HCT116 (cell line): ENCODE data around the gene ZMYND11. TPM values are rescaled to one million over a fixed set of nuclear protein-coding genes. Genes with fewer than 3 reads are reported as not detected.

Source experiments
- ATAC-seq: fragments of 200-7000 bp; cut with Tn5 transposase; 2 replicates; pipeline ENCODE4 v1.9.1; 2020; ENCODE audit warnings: mild to moderate bottlenecking, moderate library complexity
- BruUV-seq: library from RNA; stranded (reverse); fragments of 400-500 nt; replicated peaks from 2 replicates; lab custom pipeline; 2021; lab: Mats Ljungman, UMichigan
- CTCF ChIA-PET: fragments of 300-600 bp; sonication (Branson Sonifier 250); formaldehyde crosslinking; loops from one replicate; lab custom pipeline; 2021; ENCODE audit warnings: antibody characterized with exemption; lab: Charles Lee
- POLR2A ChIA-PET: fragments of 300-600, 350-600 bp; sonication (Branson Sonifier 250); formaldehyde crosslinking; loops from one replicate; lab custom pipeline; 2021; ENCODE audit warnings: antibody characterized with exemption; lab: Charles Lee
- RAD21 ChIA-PET, 2 experiments: fragments of 300-600 bp; sonication (Branson Sonifier 250); formaldehyde crosslinking; loops; one replicate each; lab custom pipeline; 2023; ENCODE audit warnings: low total read pairs in 2 of 2; ENCODE audit not compliant: uncharacterized antibody in 2 of 2, unreplicated experiment in 2 of 2, low non-redundant PET in 1 of 2; lab: Charles Lee
- DNase-seq: peaks from one replicate; pipeline ENCODE4 v3.0.0-alpha.2; 2010; ENCODE audit warnings: low read depth, low spot score
- H2AFZ ChIP-seq: fragments of 200-600 bp; shearing (Covaris generic), sonication (generic); 2 replicates; pipeline ENCODE4 v1.6.1; 2017; ENCODE audit warnings: low read depth, mixed run types, mixed read lengths, antibody characterized with exemption, low read length; ENCODE audit not compliant: poor library complexity, severe bottlenecking
- H3K27ac ChIP-seq: 2 replicates; pipeline ENCODE4 v1.5.1; 2012; ENCODE audit warnings: low read depth, low read length
- H3K27me3 ChIP-seq: fragments of 200-600 bp; sonication (generic); 2 replicates; pipeline ENCODE4 v1.6.1; 2016; ENCODE audit warnings: mixed run types, low read length, mixed read lengths; ENCODE audit not compliant: insufficient read depth
- H3K36me3 ChIP-seq, 2 experiments: fragments of 200-500 bp in 1 of 2; fragments of 200-600 bp in 1 of 2; sonication (Bioruptor generic) in 1 of 2; sonication (generic) in 1 of 2; 2 replicates each; pipeline versions ENCODE4 v1.5.1 to v1.6.1; 2014 to 2016; ENCODE audit warnings: low read length in 2 of 2, inconsistent platforms in 1 of 2, mixed read lengths in 1 of 2, mixed run types in 1 of 2; ENCODE audit not compliant: insufficient read depth in 2 of 2, control insufficient read depth in 1 of 2
- H3K4me1 ChIP-seq, 2 experiments: fragments of 200-600 bp in 1 of 2; sonication (generic) in 1 of 2; 2 replicates each; pipeline versions ENCODE4 v1.5.1 to v1.6.1; 2012 to 2017; ENCODE audit warnings: low read length in 2 of 2, inconsistent platforms in 1 of 2, mild to moderate bottlenecking in 1 of 2, mixed read lengths in 1 of 2, mixed run types in 1 of 2, moderate library complexity in 1 of 2; ENCODE audit not compliant: insufficient read depth in 2 of 2, control insufficient read depth in 1 of 2
- H3K4me2 ChIP-seq: fragments of 200-600 bp; sonication (generic); 2 replicates; pipeline ENCODE4 v1.6.1; 2017; ENCODE audit warnings: mixed run types, low read length, mixed read lengths
- H3K4me3 ChIP-seq, 2 experiments: fragments of 200-600 bp in 1 of 2; sonication (generic) in 1 of 2; replicated peaks in 1 of 2; 2 replicates each; pipeline ENCODE4 v1.5.1; 2011 to 2016; ENCODE audit warnings: low read length in 2 of 2, control low read depth in 1 of 2, low read depth in 1 of 2, mild to moderate bottlenecking in 1 of 2, mixed read lengths in 1 of 2, mixed run types in 1 of 2
- H3K79me2 ChIP-seq: fragments of 200-600 bp; sonication (generic); 2 replicates; pipeline ENCODE4 v1.6.1; 2017; ENCODE audit warnings: mild to moderate bottlenecking, mixed run types, low read length, moderate library complexity, mixed read lengths; ENCODE audit not compliant: insufficient read depth
- H3K9ac ChIP-seq: fragments of 200-600 bp; sonication (generic); 2 replicates; pipeline ENCODE4 v1.6.1; 2016; ENCODE audit warnings: low read length, mixed read lengths
- H3K9me2 ChIP-seq: fragments of 200-600 bp; sonication (generic), shearing (Covaris generic); 2 replicates; pipeline ENCODE4 v1.6.1; 2017; ENCODE audit warnings: mixed run types, mild to moderate bottlenecking, moderate library complexity; ENCODE audit not compliant: insufficient read depth
- H3K9me3 ChIP-seq, 2 experiments: fragments of 200-500 bp in 1 of 2; fragments of 200-600 bp in 1 of 2; sonication (Bioruptor generic) in 1 of 2; sonication (generic) in 1 of 2; 2 replicates each; pipeline ENCODE4 v1.6.1; 2014 to 2017; ENCODE audit warnings: low read length in 2 of 2, mixed read lengths in 2 of 2, inconsistent platforms in 1 of 2, low read depth in 1 of 2, mild to moderate bottlenecking in 1 of 2, mixed run types in 1 of 2, moderate library complexity in 1 of 2; ENCODE audit not compliant: control insufficient read depth in 1 of 2, insufficient read depth in 1 of 2
- H4K20me1 ChIP-seq: fragments of 200-600 bp; sonication (generic), shearing (Covaris generic); 2 replicates; pipeline ENCODE4 v1.6.1; 2017; ENCODE audit warnings: mixed run types, mild to moderate bottlenecking, moderate library complexity; ENCODE audit not compliant: insufficient read depth
- CBX3 ChIP-seq: IDR thresholded peaks from 2 replicates; pipeline ENCODE4 v1.6.1; 2012; ENCODE audit warnings: low read depth
- EGR1 ChIP-seq: IDR thresholded peaks from 2 replicates; pipeline ENCODE4 v1.6.1; 2012; ENCODE audit warnings: low read depth
- EZH2phosphoT487 ChIP-seq: fragments of 200-600 bp; IDR thresholded peaks from 2 replicates; pipeline ENCODE4 v1.6.1; 2018; ENCODE audit warnings: antibody characterized with exemption, borderline replicate concordance
- JUND ChIP-seq: IDR thresholded peaks from 2 replicates; pipeline ENCODE4 v1.6.1; 2012
- POLR2A ChIP-seq: IDR thresholded peaks from 2 replicates; pipeline ENCODE4 v1.7.0; 2011; ENCODE audit warnings: borderline replicate concordance; ENCODE audit not compliant: insufficient read depth, insufficient read length; ENCODE audit errors: extremely low read depth
- POLR2AphosphoS5 ChIP-seq: IDR thresholded peaks from 2 replicates; pipeline ENCODE4 v1.6.1; 2011; ENCODE audit warnings: mild to moderate bottlenecking, low read depth, low read length, moderate library complexity
- RAD21 ChIP-seq: IDR thresholded peaks from 2 replicates; pipeline ENCODE4 v1.6.1; 2012; ENCODE audit warnings: low read depth, mild to moderate bottlenecking
- SRF ChIP-seq: IDR thresholded peaks from 2 replicates; pipeline ENCODE4 v1.6.1; 2012; ENCODE audit warnings: low read depth
- TCF7L2 ChIP-seq: IDR thresholded peaks from 2 replicates; pipeline ENCODE4 v1.7.0; 2011; ENCODE audit warnings: borderline replicate concordance, inconsistent platforms; ENCODE audit not compliant: insufficient read depth, insufficient read length; ENCODE audit errors: extremely low read depth
- YY1 ChIP-seq: IDR thresholded peaks from 2 replicates; pipeline ENCODE4 v1.6.1; 2011; ENCODE audit warnings: low read length, low read depth, moderate library complexity, mild to moderate bottlenecking; ENCODE audit not compliant: insufficient replicate concordance; ENCODE audit errors: extremely low read depth
- ZFX ChIP-seq: fragments of 450-650 bp; IDR thresholded peaks from 2 replicates; pipeline ENCODE4 v1.6.1; 2017
- ZNF274 ChIP-seq: fragments of 200-500 bp; sonication (Bioruptor generic); IDR thresholded peaks from 2 replicates; pipeline ENCODE4 v1.6.1; 2014; ENCODE audit warnings: mild to moderate bottlenecking, low read depth, low read length, inconsistent platforms
- intact Hi-C: fragments of 100-400 bp; cut with micrococcal nuclease; formaldehyde crosslinking; loops from 2 replicates; pipeline ENCODE4 v1.10.0; 2022
- total RNA-seq: library from RNA; stranded (reverse); gene quantifications from one replicate; pipeline ENCODE4 v1.2.1, GENCODE V29; 2021; ENCODE audit not compliant: unreplicated experiment
- TF ChIP-seq, protein P1 (sequence below): IDR thresholded peaks from 2 replicates; pipeline ENCODE4 v1.6.1; 2012
- TF ChIP-seq, protein P2 (sequence below): IDR thresholded peaks from 2 replicates; pipeline ENCODE4 v1.6.1; 2012

The ZMYND11 gene
- total RNA-seq, 1 experiment from 2014 or later = 28.3 TPM

DNA sequence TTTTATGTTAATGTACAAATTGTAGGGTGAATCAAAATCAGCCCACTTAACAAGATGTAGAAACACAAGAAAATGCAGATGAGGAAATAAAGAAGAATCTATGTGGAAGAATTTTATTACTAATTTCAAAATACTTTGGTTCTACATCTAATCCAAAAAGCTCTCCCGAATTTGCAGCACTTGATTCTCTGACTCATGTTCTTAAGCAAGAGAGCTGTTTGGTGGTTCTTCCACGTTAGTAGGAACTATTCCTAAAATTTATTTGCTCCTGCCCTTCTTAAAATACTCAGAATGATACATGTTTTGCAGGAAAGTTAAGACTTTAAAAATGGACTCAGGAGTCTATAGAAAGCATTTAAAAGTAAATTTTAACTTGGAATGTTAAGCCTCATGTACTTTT, 91.8 kb downstream of the ZMYND11 start:
- no peaks in the 10 kb centered on the region for H3K79me2 ChIP-seq
- ChIA-PET POLR2A (no interaction called here), RAD21 (no interaction called here), CTCF (no interaction called here)
- ATAC-seq (no peak), DNase-seq (no peak)
- no peaks in the 10 kb centered on the region for H3K4me1 ChIP-seq
- no peak overlapping the region for H3K27ac ChIP-seq
- TF ChIP-seq EZH2phosphoT487 = no peak
- no peak for TF ChIP-seq POLR2AphosphoS5
- TF ChIP-seq, protein P1, sequence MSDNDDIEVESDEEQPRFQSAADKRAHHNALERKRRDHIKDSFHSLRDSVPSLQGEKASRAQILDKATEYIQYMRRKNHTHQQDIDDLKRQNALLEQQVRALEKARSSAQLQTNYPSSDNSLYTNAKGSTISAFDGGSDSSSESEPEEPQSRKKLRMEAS = no peak
- TF ChIP-seq, protein P2, sequence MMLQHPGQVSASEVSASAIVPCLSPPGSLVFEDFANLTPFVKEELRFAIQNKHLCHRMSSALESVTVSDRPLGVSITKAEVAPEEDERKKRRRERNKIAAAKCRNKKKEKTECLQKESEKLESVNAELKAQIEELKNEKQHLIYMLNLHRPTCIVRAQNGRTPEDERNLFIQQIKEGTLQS = no peak
- TF ChIP-seq POLR2A = no peak
- no peak for TF ChIP-seq EGR1
- no peak for TF ChIP-seq RAD21
- TF ChIP-seq ZNF274 = no peak
- no peak for TF ChIP-seq CBX3
- no peak for TF ChIP-seq JUND
- no peak for TF ChIP-seq ZFX
- no peak for TF ChIP-seq TCF7L2
- intact Hi-C loops = no loop called here
- H3K9me3 ChIP-seq = no peaks in the 10 kb centered on the region
- H4K20me1 ChIP-seq = no peaks in the 10 kb centered on the region
- no peak overlapping the region for H3K4me2 ChIP-seq
- BruUV-seq = no TSS peak
- H2AFZ ChIP-seq = no peak overlapping the region
- no peaks in the 10 kb centered on the region for H3K36me3 ChIP-seq
- H3K4me3 ChIP-seq = no peak overlapping the region
- H3K27me3 ChIP-seq = no peaks in the 10 kb centered on the region
- H3K9me2 ChIP-seq = no peaks in the 10 kb centered on the region
- no peak overlapping the region for H3K9ac ChIP-seq

DNA sequence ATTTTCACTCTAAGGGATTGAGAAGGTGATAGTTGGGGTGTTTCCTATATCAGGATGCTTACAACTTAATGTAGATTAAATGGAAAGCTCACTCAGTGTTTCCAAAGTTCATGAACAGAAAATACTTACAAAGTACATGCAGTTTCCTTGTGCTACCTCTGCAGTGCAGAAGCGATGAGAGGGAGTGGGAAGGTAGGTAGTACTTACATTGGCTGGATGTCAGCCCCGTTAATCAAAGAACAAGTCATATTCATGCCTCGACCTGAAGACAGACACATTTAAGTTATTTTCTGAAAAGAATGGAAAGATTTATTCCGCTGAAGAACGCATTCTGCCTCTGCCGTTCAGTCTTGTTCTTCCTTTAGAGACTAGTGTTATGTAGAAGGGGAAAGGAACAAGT, 93.1 kb downstream of the ZMYND11 start:
- ChIA-PET POLR2A (no interaction called here), RAD21 (no interaction called here), CTCF (no interaction called here)
- Histone ChIP-seq H3K27ac (no peak overlapping the region), H3K79me2 (no peaks in the 10 kb centered on the region), H3K4me3 (no peak overlapping the region), H3K9me3 (no peaks in the 10 kb centered on the region), H3K9me2 (no peaks in the 10 kb centered on the region), H3K4me2 (no peak overlapping the region), H4K20me1 (no peaks in the 10 kb centered on the region), H3K27me3 (no peaks in the 10 kb centered on the region), H2AFZ (no peak overlapping the region), H3K4me1 (no peaks in the 10 kb centered on the region), H3K9ac (no peak overlapping the region), H3K36me3 (no peaks in the 10 kb centered on the region)
- intact Hi-C loops = no loop called here
- BruUV-seq = no TSS peak
- ATAC-seq = no peak
- no peak for DNase-seq
- TF ChIP-seq CBX3 (no peak), YY1 (no peak), SRF (no peak), ZFX (no peak), ZNF274 (no peak)
- TF ChIP-seq, protein P1 = no peak
- TF ChIP-seq, protein P2 = no peak
